ENCODE data around the gene RBM4B. TPM values are rescaled to one million over a fixed set of nuclear protein-coding genes. Genes with fewer than 3 reads are reported as not detected.

The RBM4B gene
- total RNA-seq, 1 experiment from 2014 or later = 14.1 TPM

- TF ChIP-seq ATF6 (CRISPR knock-in tag; IDR thresholded peaks at IDR 0.05) (no peak), ATF2 (CRISPR knock-in tag; IDR thresholded peaks at IDR 0.05; ENCODE audit: borderline replicate concordance, low read depth) (no peak), ZNF281 (CRISPR knock-in tag; IDR thresholded peaks at IDR 0.05) (no peak), GTF2I (CRISPR knock-in tag; conservative IDR thresholded peaks at IDR 0.05) (no peak), NR2C2 (CRISPR knock-in tag; IDR thresholded peaks at IDR 0.05) (no peak), ZNF121 (CRISPR knock-in tag; IDR thresholded peaks at IDR 0.05) (no peak), JAZF1 (CRISPR knock-in tag; IDR thresholded peaks at IDR 0.05) (no peak), E2F1 (CRISPR knock-in tag; IDR thresholded peaks at IDR 0.05) (no peak), ESRRA (CRISPR knock-in tag; IDR thresholded peaks at IDR 0.05; ENCODE audit: borderline replicate concordance) (no peak), ETV6 (CRISPR knock-in tag; IDR thresholded peaks at IDR 0.05) (no peak), ZNF396 (CRISPR knock-in tag; IDR thresholded peaks at IDR 0.05; ENCODE audit: borderline replicate concordance) (no peak)
Measured at GRCh38 chr11:66628061-66628603, 49.6 kb downstream of the RBM4B start (continued).

GRCh38 chr11:66626926-66627325, 50.8 kb downstream of the RBM4B start:
- Mint-ChIP-seq H3K27ac (no peak overlapping the region), H3K36me3 (peaks cover 81% of the 10 kb centered on the region), H3K4me3 (no peak overlapping the region)
- no peak for TF ChIP-seq NR1H2 (CRISPR knock-in tag; IDR thresholded peaks at IDR 0.05)
- no peak for TF ChIP-seq ZSCAN18 (CRISPR knock-in tag; IDR thresholded peaks at IDR 0.05)
- TF ChIP-seq SMAD3 (CRISPR knock-in tag; IDR thresholded peaks at IDR 0.05; ENCODE audit: borderline replicate concordance) = no peak
- TF ChIP-seq HMGXB4 (CRISPR knock-in tag; IDR thresholded peaks at IDR 0.05) = no peak
- TF ChIP-seq AR (CRISPR knock-in tag; IDR thresholded peaks at IDR 0.05) = no peak
- TF ChIP-seq MLX (CRISPR knock-in tag; IDR thresholded peaks at IDR 0.05) = no peak
- TF ChIP-seq GTF2I (CRISPR knock-in tag; conservative IDR thresholded peaks at IDR 0.05) = no peak
- TF ChIP-seq FOXK1 (CRISPR knock-in tag; IDR thresholded peaks at IDR 0.05) = no peak

More at GRCh38 chr11:66626926-66627325, 50.8 kb downstream of the RBM4B start:
- ChIA-PET CTCF (no interaction called here), POLR2A (interaction anchor here (0.7 to 1.0 kb wide), 2 partner anchors 11 to 13 kb away, joined by 3 to 4 read pairs; partner anchors contain the start of gene RBM4)
- DNase-seq (ENCODE audit: low spot score) (no peak), ATAC-seq (no peak)
- Mint-ChIP-seq H3K9me3 (no peaks in the 10 kb centered on the region), H3K4me1 (no peaks in the 10 kb centered on the region), H3K27me3 (ENCODE audit: low read depth) (no peaks in the 10 kb centered on the region)

All from WTC11 (cell line).